NCI-H1105 (cell line): ENCODE results near the gene LRRC3.

Experiments
- DNase-seq: peaks from one replicate; lab custom pipeline; 2025; lab: John Stamatoyannopoulos, UW

Gene LRRC3

DNA sequence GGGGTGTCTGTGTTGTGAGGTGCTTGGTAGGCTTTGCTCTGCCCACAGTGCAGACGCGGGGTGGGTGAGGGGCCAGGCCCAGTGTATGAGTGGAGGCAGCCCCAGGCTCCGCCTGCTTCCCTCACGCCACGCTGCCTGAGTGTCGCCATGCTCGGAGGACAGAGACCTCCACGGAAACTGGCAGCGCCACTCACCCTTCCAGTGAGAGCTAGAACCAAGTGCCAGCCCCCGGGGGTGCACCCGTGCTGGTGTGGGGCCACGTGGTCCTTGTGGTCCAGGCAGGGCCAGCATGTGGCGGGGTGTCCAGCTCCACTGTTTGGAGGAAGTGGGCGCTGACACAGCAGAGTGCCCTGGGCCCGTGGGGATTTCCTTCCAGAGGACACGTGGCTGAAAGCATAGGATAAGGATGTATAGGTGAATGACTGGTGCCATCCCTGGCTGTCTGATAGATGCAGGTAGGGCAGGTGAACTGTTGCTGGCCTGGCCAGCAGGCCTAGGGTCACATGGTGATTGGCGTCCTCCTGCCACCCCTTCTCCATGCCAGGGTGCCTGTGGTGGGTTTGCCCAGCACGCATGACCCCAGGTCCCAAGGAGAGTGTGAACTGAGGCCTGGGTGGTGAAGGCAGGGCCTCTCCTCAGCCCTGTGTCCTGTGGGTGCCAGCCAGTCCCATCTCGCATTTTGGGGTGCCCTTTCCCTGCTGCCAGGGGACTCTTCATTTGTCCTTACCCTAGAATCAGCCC, 3.8 kb downstream of the LRRC3 start:
- no peak for DNase-seq

- DNase-seq, result no peak
These were observed 4.6 kb downstream of the LRRC3 start for GRCh38 chr21:44459712-44460440.

GRCh38 chr21:44460441-44460755, 5.1 kb downstream of the LRRC3 start:
- DNase-seq, result no peak

GRCh38 chr21:44461005-44461404, 5.7 kb downstream of the LRRC3 start:
- no peak for DNase-seq

DNA sequence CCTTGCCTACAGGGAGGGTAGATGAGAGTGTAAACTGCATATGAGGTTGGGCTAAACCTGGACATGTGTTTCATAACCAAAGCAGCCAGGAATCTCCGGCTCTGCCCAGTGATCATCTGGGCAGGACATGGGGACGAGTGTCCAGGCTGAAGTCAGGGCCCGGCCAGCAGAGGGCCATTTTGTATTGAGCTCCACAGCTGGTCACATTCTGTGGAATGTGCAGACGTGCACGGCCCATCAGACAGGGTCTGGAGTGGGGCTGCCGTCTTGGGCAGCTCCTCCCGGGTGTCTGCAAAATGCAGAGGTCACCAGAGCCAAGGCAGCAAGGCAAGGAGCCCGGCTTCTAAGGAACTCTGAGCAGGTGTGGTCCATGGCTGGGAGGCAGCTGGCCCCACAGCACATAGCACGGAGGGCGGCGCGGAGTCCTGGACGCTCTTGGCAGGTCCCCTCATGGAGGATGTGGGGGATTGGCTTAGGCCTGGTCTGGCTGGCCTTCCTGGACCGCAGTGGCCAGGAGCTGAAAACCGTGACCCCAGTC, 6.2 kb downstream of the LRRC3 start:
- no peak for DNase-seq

GRCh38 chr21:44462086-44462833, 7.0 kb downstream of the LRRC3 start:
- no peak for DNase-seq

- DNase-seq, result no peak
These were observed 7.5 kb downstream of the LRRC3 start for GRCh38 chr21:44462834-44463200.

GRCh38 chr21:44463724-44464123, 8.4 kb downstream of the LRRC3 start:
- DNase-seq, result no peak

DNA sequence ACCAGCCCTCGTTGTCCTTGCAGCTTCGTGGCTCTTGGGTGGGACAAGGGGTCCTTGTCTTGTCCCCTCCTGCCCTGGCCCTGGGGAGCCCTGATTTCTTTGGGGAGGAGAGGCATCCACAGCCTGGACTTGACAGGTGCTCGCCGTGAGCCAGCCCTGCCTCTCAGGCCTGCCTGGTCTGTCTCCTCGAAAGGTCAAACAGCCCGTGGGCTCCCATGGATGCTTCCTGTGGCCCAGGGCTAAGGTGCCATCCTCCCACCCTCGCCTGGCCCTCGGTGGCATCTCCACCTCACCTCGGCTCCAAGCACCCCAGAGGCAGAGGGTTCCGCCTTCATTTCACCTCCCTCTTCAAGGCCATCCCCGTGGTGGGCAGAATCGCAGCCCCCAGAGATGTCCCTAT, 9.0 kb downstream of the LRRC3 start:
- DNase-seq, result no peak

DNA sequence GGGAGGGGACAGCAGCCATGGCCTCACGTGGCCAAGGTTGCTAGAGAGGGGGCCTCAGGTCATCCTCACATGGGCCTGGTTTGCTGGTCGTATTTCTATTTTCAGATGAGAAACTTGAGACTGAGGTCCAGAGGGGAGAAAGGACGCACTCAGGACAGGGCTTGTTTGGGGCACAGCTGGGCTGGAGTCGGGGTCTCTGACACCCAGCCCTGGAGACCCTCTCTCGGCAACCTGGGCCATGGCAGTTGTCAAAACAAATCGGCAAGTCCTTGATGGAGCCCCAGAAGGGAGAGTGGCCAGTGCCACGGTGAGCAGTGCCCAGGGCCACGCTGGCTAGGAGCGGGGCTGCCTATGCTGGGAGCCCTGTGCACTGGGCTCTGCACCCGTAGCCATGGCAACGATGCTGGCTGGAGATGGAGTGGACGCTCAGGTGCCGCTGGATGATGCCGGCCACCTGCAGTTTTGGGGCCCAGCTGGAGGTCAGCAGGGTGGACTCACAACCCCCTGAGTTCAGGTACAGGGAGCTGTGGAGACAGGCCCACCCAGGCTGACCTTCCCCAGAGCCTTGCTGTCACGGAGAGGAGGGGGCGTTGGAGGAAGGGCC, 11.1 kb downstream of the LRRC3 start:
- no peak for DNase-seq

- no peak for DNase-seq
These were observed 11.9 kb downstream of the LRRC3 start for GRCh38 chr21:44466996-44467858.

- no peak for DNase-seq
These were observed 12.5 kb downstream of the LRRC3 start for GRCh38 chr21:44467859-44468195.

GRCh38 chr21:44471341-44471740, 16.0 kb downstream of the LRRC3 start:
- no peak for DNase-seq

DNA sequence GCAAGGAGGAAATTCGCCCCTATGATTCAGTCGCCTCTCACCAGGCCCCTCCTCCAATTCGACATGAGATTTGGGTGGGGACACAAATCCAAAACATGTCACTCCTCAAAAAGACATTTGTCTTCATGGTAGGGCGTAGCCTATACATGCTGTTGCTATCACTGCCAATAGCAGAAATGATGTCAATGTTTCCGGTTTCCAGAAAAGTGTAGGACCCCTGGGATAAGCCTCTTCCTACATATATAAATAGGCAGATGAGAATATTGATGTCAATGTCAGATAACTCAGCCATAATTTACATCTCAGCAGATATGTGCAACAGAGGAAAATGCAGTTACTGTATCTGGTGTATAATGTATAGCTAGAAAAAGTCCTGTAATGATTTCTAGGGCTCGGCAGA, 16.7 kb downstream of the LRRC3 start:
- no peak for DNase-seq

- DNase-seq, result no peak
These were observed 18.7 kb downstream of the LRRC3 start for GRCh38 chr21:44473915-44474555.

GRCh38 chr21:44475266-44475845, 20.0 kb downstream of the LRRC3 start:
- no peak for DNase-seq

DNA sequence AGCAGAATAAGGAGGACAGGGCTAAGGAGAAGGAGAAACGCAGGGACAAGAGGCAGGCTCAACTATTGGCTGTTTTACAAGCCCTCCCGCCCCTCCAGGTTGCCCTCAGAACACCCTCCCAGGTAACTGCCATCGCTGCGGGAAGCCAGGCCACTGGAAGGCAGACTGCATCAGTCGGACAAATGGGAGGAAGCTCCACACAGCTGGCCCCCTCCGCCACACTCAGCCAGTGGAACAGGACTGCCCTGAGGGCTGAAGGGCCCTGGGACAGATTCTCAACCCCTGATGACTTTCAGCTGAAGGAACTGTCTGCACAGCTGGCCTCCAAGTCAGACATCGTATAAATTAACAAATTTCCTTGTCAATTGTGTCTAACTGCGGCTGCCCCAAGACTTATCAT, 21.8 kb downstream of the LRRC3 start:
- DNase-seq, result no peak

DNA sequence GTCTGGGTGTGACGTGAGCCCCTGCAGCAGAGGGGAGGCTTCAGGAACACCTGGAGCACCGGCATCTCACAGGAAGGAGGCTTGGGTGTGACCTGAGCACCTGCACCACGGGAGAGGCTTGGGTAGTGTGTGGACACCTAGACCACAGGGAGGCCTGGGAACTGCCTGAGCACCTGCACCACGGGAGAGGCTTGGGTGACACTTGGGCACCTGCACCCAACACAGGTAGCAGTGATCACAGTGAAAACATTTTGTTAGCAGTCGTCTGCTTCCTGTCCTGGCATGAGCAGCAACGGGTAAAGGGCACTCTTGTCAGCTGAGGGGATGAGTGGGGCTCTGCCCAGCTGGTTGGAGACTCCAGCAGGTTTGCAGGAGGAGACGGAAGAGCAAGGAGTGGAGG, 22.4 kb downstream of the LRRC3 start:
- DNase-seq, result no peak

DNA sequence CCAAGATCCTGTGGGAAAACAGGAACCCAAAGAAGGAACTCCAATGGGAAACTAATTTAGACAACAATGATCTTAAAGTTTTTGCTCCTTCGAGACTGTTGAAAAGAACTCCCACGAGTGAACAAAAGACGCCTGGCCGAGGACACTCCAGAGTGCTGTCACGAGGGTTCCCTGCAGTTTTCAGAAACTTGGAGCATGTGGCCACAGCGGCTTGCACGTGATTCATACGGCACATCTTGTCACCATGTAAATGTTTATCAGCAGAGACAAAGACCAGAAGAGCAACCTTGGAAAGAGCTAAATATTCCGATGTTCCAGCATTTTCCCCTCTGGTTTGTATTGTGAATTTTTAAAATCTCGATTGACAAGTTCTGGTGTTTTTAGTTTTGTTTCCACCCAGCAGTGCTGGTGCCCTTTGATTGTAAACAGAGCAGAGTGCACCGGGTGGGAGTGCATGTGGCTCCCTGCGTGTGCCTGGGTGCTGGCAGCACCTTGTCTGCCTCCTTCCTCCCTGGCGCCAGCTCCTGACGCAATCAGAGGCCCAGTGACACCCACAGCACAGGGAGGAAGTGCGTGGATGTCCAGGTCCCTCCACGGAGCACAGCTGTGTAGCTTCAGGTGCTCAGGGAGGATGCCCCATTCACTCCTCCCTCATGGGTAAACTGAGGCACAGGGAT, 23.0 kb downstream of the LRRC3 start:
- DNase-seq, result no peak

- no peak for DNase-seq
These were observed 23.5 kb downstream of the LRRC3 start for GRCh38 chr21:44478801-44479167.
